ENCODE results near the gene EPB41L5.
"Not testable (repeated sequence)": the region's sequence is repeated elsewhere in the genome, so short reads cannot be mapped to it uniquely, and the experiment has no call there.

The EPB41L5 gene

DNA sequence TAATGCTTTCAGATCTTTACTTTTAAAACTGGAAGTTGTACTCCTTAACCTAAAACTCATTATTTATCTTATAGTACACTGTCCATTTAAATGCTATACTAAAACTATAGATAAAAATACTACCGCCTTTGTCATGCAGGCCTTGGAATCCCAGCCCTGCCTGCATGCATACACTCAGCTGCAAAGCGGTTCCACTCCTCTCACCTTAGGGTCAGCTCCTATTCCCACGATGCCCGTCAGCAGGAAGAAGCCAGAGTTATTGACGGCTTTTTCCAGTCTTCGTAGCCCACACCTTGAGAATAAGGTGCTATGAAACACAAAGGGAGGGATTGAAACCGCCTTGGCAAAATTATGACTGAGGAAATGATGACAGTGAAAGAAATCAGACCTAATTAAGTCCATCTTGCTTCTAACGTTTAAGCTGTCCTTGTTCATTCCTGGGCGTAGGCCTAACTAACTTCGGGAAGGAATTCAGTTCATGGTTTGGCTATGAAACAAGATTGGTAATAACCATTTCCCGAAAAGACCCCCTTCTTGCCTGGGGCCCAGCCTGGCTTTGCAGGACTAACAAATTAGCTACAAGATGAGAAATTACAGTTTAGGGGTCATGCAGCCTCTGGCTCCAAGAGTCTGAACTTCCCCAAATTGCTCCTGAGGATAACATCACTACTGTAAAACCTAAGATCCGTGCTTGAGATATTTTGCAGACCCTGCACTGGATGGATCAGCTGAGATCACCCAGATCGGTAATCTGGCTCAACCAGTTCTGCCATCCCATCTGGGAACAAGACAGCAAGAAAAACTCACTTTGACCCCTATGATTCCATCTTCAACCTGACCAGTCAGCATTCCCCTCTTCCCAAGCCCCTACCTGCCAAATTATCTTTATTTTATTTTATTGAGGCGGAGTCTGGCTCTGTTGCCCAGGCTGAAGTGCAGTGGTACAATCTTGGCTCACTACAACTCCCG, 17.1 kb downstream of the EPB41L5 start:
- DNase-seq (ENCODE audit: low spot score) = no peak

DNA sequence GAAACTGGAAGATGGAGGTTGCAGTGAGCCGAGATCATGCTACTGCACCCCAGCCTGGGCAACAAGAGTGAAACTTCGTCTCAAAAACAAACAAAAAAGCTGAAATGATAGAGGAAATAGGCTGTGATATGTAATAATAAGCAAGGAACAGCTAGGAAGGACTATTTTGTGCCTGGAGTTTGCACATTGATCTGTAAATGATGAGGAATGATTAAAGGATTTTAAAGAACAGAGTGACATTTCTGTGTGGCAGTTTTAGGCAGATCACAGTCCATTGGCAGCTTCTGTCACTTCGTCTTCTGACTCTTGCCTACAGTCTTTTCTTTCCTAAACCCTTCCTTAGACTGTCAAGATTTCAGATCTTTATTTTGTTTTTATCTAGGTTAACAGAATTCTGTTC, 19.4 kb downstream of the EPB41L5 start:
- no peak for DNase-seq (ENCODE audit: low spot score)

DNA sequence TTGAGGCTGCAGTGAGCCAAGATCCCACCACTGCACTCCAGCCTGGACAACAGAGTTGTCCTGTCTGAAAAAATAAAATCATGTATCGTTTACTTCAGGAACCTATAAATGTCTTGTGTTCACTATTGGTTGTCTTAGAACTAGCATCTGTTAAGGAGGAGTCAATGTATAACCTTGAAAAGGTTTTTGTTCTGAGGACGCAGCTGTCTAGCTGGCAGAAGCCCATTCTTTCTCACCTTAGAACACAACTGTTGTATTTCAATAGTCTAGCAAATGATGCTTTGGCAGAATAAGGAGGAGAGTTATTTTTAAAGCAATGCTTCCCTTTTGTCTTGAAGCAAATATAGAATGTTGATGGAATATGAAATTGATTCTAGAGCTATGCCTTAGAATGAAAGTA, 21.1 kb downstream of the EPB41L5 start:
- no peak for DNase-seq (ENCODE audit: low spot score)

- no peak for DNase-seq (ENCODE audit: low spot score)
Measured at GRCh38 chr2:120034621-120035020, 21.7 kb downstream of the EPB41L5 start.

GRCh38 chr2:120036145-120036544, 23.3 kb downstream of the EPB41L5 start:
- no peak for DNase-seq (ENCODE audit: low spot score)

DNA sequence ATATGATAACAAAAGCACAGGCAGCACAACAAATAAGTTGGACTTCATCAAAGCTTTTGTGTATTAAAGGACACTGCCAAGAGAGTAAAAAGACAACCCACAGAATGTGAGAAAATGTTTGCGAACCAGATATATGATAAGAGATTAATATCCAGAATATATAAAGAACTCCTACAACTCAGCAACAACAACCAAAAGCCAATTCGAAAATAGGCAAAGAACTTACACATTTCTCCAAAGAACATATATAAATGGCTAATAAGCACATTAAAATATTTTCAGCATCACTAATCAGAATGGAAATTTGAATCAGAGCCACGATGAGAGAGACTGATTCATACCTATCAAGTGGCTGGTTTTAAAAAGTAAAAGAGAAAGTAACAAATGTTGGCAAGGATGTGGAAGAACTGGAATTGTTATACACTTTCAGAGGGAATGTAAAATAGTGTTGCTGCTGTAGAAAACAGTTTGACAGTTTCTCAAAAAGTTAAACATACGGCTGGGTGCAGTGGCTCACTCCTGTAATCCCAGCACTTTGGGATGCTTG, 25.2 kb downstream of the EPB41L5 start:
- DNase-seq (ENCODE audit: low spot score) = no peak

DNA sequence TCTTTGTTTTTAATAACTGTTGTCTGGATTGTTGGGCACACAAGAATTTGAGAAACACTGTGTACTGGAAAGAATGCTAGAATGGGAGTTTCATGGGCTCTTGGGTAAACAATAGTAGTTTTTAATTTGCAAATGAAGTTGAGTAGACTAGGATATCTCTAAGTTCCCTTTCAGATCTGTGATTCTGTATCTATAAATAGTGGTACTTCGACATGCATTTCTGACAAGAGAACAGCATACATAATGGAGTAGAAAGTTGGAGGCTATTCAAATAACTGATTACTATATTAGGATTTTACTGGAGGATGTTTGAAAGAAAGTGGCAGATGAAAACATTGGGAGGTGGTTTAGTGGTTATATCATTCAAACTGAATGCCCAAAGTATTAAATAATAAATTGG, 29.5 kb downstream of the EPB41L5 start:
- no peak for DNase-seq (ENCODE audit: low spot score)

DNA sequence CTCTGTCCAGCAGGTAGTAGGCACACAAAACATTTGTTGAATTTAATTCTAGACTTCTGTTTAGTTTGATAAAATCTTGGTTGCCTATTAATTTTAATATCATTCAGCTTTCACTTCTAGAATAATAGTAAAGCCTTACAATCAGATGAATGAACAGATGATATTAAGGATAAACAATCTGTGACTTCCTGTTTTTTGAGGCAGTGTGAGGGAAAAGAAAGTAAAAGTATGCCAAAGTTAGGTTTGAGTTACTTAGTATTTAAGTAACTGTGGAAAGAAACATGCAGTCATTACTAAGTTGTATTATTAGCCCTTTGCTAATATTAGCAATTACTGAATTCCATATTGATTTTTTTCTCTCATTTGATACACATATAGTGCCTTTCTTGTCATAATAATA, 31.5 kb downstream of the EPB41L5 start:
- no peak for DNase-seq (ENCODE audit: low spot score)

DNA sequence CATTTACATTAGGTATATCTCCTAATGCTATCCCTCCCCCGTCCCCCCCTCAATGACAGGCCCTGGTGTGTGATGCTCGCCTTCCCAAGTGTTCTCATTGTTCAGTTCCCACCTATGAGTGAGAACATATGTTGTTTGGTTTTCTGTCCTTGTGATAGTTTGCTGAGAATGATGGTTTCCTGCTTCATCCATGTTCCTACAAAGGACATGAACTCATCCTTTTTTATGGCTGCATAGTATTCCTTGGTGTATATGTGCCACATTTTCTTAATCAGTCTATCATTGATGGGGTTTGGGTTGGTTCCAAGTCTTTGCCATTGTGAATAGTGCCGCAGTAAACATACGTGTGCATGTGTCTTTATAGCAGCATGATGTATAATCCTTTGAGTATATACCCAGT, 32.9 kb downstream of the EPB41L5 start:
- DNase-seq (ENCODE audit: low spot score) = not testable (repeated sequence)

GRCh38 chr2:120046252-120046651, 33.4 kb downstream of the EPB41L5 start:
- not testable (repeated sequence) for DNase-seq (ENCODE audit: low spot score)

DNA sequence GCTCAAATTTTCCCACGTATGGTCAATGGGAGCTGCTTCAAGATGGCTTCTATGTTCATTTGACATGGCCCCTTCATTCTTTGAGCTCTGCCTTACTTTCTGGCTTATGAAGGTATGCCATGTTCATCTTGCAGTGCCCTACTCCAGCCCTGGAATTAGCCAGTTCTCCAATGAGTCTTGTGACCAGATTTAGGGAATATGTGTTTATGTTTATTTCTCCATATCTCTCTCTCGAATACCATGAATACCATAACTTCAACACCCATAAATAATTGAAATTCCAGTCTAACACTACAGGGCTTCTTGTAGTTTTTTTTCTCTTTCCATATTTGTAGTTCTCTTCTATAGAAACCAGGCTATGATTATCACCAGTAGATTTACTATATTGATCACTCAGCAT, 39.7 kb downstream of the EPB41L5 start:
- DNase-seq (ENCODE audit: low spot score) = no peak

- no peak for DNase-seq (ENCODE audit: low spot score)
Measured at GRCh38 chr2:120053891-120054290, 41.0 kb downstream of the EPB41L5 start.

DNA sequence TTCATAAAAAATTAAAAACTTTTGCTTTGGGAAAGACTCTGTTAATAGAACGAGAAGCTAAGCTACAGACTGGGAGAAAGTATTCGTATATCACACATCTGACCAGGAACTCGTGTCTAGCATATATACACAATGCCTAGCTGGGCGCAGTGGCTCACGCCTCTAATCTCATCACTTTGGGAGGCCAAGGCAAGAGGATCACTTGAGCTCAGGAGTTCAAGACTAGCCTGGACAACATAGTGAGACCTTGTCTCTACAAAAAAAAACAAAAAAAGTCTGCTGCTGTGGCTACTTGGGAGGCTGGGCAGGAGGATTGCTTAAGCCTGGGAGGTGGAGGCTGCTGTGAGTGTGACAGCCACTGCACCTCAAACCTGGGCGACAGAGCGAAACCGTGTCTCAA, 46.6 kb downstream of the EPB41L5 start:
- no peak for DNase-seq (ENCODE audit: low spot score)

DNA sequence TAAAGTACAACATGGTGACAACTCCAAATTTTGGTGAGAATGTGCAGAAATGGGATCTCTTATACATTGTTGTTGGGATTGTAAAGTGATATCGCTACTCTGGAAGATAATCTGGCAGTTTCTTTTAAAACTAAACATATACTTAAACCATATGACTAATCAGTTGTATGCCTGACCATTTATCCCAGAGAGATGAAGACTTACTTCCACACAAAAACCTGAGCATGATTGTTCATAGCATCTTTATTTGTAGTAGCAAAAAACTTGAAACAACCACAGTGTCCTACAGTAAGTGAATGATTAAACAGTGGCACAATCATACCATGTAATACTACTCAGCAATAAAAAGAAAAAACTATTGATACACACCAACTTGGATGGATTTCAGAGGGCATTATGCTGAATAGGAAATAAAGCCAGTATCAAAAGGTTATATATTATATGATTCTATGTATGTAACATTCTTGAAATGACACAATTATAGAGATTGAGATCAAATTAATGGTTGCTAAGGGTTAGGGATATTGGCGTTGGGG, 47.3 kb downstream of the EPB41L5 start:
- DNase-seq (ENCODE audit: low spot score) = no peak

DNA sequence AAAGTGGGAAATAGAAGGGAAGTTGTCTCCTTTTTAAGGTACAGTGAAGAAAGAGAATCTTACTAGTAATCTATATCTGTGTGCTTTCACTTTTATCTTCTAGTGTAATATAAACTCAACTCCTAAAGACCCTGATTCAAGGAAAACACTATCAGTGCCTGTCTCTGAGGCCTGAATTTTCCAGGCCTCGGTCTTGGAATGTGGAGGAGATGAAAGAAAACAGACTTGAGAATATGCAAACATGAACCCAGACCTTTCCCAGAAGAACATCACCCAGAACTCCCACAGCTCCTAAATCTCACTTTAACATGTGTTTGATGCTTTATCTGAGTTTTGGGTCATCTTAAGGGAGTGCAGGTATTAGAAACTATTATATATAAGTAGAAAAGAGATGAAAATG, 51.8 kb downstream of the EPB41L5 start:
- DNase-seq (ENCODE audit: low spot score) = no peak

DNA sequence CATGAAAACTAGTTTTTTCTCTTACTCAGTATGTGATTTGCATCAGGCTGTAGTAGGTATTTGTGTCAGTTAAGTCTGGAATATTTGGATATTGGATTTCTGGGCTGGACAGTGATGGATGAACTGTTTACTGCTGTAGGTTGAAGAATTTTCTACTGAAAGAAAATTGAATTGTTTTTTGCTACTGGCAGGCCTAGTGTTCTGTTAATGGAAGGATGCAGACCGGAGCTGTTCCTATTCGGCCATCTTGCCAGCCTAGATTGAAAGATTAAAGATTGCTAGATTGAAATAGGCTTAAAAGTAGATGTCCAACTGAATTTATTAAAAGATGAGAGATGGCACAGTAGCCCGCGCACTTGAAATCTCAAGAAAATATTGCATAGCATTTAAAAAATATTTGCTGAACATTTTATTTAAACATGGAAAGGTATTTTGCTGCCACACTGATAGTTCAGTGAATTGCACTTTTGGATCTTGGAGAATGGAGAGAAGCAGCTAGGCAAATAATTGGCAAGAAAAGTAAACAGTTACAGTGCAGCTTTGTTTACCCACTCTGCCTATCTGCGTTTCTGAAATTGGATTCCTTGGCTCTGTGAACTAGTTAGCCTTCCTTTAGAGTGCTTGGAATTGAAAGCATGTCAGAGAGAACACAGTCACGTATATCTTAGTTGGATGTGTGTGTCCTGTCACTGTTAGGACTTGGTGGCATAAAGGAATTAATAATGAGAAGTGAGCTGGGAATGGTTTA, 54.1 kb downstream of the EPB41L5 start:
- DNase-seq (ENCODE audit: low spot score) = no peak

DNA sequence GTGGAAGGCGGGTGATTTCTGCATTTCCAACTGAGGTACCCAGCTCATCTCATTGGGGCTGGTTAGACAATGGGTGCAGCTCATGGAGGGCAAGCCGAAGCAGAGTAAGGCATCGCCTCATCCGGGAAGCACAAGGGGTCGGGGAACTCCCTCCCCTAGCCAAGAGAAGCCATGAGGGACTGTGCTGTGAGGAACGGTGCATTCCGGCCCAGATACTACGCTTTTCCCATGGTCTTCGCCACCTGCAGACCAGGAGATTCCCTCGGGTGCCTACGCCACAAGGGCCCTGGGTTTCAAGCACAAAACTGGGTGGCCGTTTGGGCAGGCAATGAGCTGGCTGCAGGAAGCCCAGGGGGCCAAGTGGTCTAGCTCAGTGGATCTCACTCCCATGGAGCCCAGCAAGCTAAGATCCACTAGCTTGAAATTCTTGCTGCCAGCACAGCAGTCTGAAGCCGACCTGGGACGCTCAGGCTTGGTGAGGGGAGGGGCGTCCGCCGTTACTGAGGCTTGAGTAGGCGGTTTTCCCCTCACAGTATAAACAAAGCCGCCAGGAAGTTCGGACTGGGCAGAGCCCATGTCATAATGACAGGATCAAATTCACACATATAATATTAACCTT, 55.3 kb downstream of the EPB41L5 start:
- DNase-seq (ENCODE audit: low spot score) = not testable (repeated sequence)

GRCh38 chr2:120075545-120075944, 62.7 kb downstream of the EPB41L5 start:
- no peak for DNase-seq (ENCODE audit: low spot score)

- no peak for DNase-seq (ENCODE audit: low spot score)
Measured at GRCh38 chr2:120077896-120078295, 65.0 kb downstream of the EPB41L5 start.

GRCh38 chr2:120079647-120080046, 66.8 kb downstream of the EPB41L5 start:
- no peak for DNase-seq (ENCODE audit: low spot score)

DNA sequence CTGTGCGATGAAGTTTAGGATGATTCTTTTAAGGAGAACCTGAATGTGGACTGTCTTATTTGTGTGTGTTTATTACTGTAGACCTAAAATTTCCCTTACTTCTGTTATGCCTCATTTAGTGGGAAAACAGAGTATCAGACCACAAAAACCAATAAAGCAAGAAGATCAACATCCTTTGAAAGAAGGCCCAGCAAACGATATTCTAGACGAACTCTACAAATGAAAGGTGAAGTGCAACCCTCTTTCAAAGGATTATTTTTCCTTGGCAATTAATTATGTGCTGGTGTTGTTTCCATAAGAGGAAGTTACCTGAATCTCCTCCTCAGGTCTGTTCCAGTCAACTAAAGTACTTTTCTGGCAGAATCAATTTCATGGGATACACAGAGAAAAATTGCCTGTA, 78.6 kb downstream of the EPB41L5 start:
- DNase-seq (ENCODE audit: low spot score) = no peak

DNA sequence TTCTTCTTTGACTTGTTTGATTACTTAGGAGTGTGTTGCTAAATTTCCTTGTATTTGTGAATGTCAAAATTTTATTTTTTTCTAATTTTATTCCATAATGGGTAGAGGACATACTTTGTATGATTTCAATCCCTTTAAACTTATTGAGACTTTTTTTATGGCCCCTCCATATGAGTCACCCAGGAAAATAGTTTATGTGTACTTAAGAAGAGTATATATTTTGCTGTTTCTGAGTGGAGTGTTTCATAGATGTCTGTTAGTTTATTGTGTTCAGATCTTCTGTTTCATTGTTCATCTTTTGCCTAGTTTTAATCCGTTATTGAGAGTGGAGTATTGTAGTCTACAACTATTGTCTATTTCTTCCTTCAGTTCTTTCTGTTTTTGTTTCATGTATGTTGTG, 81.9 kb downstream of the EPB41L5 start:
- no peak for DNase-seq (ENCODE audit: low spot score)
